ENCODE results near the gene SKIDA1.
"Not testable (repeated sequence)": the region's sequence is repeated elsewhere in the genome, so short reads cannot be mapped to it uniquely, and the experiment has no call there.

Gene SKIDA1

GRCh38 chr10:21525367-21526187 is at the start of gene SKIDA1:
Gene SKIDA1 (minus strand): TSS chr10:21525682. CDS start chr10:21517822, 7,860 bp downstream.
- peak; percentile 91 for DNase-seq (ENCODE audit: low read depth)

GRCh38 chr10:21574514-21574913 is 49.0 kb upstream of the SKIDA1 start:
- not testable (repeated sequence) for DNase-seq (ENCODE audit: low read depth)

GRCh38 chr10:21572578-21572977 is 47.1 kb upstream of the SKIDA1 start:
- DNase-seq (ENCODE audit: low read depth): peak; percentile 87

GRCh38 chr10:21570761-21571521 is 45.5 kb upstream of the SKIDA1 start:
- DNase-seq (ENCODE audit: low read depth): no peak

GRCh38 chr10:21558984-21559383 is 33.5 kb upstream of the SKIDA1 start:
- DNase-seq (ENCODE audit: low read depth): not testable (repeated sequence)

- DNase-seq (ENCODE audit: low read depth): no peak
These were observed 31.0 kb upstream of the SKIDA1 start for GRCh38 chr10:21556527-21556926.

GRCh38 chr10:21552638-21553037 is 27.2 kb upstream of the SKIDA1 start:
- no peak for DNase-seq (ENCODE audit: low read depth)

- no peak for DNase-seq (ENCODE audit: low read depth)
These were observed 21.8 kb upstream of the SKIDA1 start for GRCh38 chr10:21547246-21547645.

GRCh38 chr10:21540701-21541100 is 15.2 kb upstream of the SKIDA1 start:
- DNase-seq (ENCODE audit: low read depth): not testable (repeated sequence)

- DNase-seq (ENCODE audit: low read depth): no peak
These were observed 11.4 kb upstream of the SKIDA1 start for GRCh38 chr10:21536874-21537273.

GRCh38 chr10:21535976-21536375 is 10.5 kb upstream of the SKIDA1 start:
- DNase-seq (ENCODE audit: low read depth): not testable (repeated sequence)

GRCh38 chr10:21535494-21535965 is 10.0 kb upstream of the SKIDA1 start:
- no peak for DNase-seq (ENCODE audit: low read depth)

- DNase-seq (ENCODE audit: low read depth): no peak
These were observed 9.4 kb upstream of the SKIDA1 start for GRCh38 chr10:21534604-21535493.

- no peak for DNase-seq (ENCODE audit: low read depth)
These were observed 8.8 kb upstream of the SKIDA1 start for GRCh38 chr10:21534280-21534586.

- peak; percentile 97 for DNase-seq (ENCODE audit: low read depth)
These were observed 8.2 kb upstream of the SKIDA1 start, which contains the start of gene MLLT10 for GRCh38 chr10:21533467-21534279. Gene MLLT10 (plus strand): TSS chr10:21534232. CDS start chr10:21534645, 413 bp downstream.

- no peak for DNase-seq (ENCODE audit: low read depth)
These were observed 7.4 kb upstream of the SKIDA1 start for GRCh38 chr10:21532694-21533466.

- no peak for DNase-seq (ENCODE audit: low read depth)
These were observed 5.7 kb upstream of the SKIDA1 start for GRCh38 chr10:21531164-21531563.

- no peak for DNase-seq (ENCODE audit: low read depth)
These were observed 5.2 kb upstream of the SKIDA1 start for GRCh38 chr10:21530641-21531040.

GRCh38 chr10:21530168-21530567 is 4.7 kb upstream of the SKIDA1 start:
- no peak for DNase-seq (ENCODE audit: low read depth)

Data from iris pigment epithelial cell (primary cell).